DMS153 treated with DMSO at 0.1 percent for 48 hours (cell line): ENCODE measurements around the gene RNF111.
"Not testable (repeated sequence)": the region's sequence is repeated elsewhere in the genome, so short reads cannot be mapped to it uniquely, and the experiment has no call there.

Experiments
- DNase-seq: peaks from one replicate; lab custom pipeline; 2025; ENCODE audit not compliant: unreplicated experiment; lab: John Stamatoyannopoulos, UW

RNF111 gene

GRCh38 chr15:59131456-59131855 is 144.0 kb downstream of the RNF111 start:
- DNase-seq, result no peak

- no peak for DNase-seq
These were observed 144.6 kb downstream of the RNF111 start for GRCh38 chr15:59131969-59132562.

- no peak for DNase-seq
These were observed 146.5 kb downstream of the RNF111 start for GRCh38 chr15:59133929-59134427.

GRCh38 chr15:59137566-59137965 is 150.1 kb downstream of the RNF111 start:
- DNase-seq, result no peak

GRCh38 chr15:59138243-59138642 is 150.8 kb downstream of the RNF111 start:
- DNase-seq, result no peak

- DNase-seq, result no peak
These were observed 153.2 kb downstream of the RNF111 start for GRCh38 chr15:59140422-59141226.

- DNase-seq, result no peak
These were observed 155.8 kb downstream of the RNF111 start for GRCh38 chr15:59143281-59143680.

GRCh38 chr15:59144594-59144993 is 157.1 kb downstream of the RNF111 start:
- not testable (repeated sequence) for DNase-seq
